Ovary (tissue), 9 donors: ENCODE results near the gene POU6F2. TPM values are rescaled to one million over a fixed set of nuclear protein-coding genes. Genes with fewer than 3 reads are reported as not detected.

ENCODE experiments used
- DNase-seq, 5 donors: peaks; one replicate each; pipeline ENCODE4 v3.0.0-alpha.2; 2019 to 2020
- H3K27ac ChIP-seq, 2 donors: fragments of 200-600 bp; one replicate each; pipeline versions ENCODE4 v1.5.1 to v1.8.0; 2019 to 2022
- H3K27me3 ChIP-seq: fragments of 200-600 bp; one replicate; pipeline ENCODE4 v1.8.0; 2022
- H3K36me3 ChIP-seq: fragments of 200-600 bp; sonication (generic); one replicate; pipeline ENCODE4 v1.5.1; 2019
- H3K4me1 ChIP-seq: one replicate; pipeline ENCODE4 v1.8.1; 2013; ENCODE audit warnings: mild to moderate bottlenecking, moderate library complexity; ENCODE audit not compliant: insufficient read depth
- H3K4me3 ChIP-seq: fragments of 200-600 bp; sonication (generic); one replicate; pipeline ENCODE4 v1.5.1; 2017
- H3K9me3 ChIP-seq, 2 donors: fragments of 200-600 bp in 1 of 2; sonication (generic) in 1 of 2; one replicate each; pipeline versions ENCODE4 v1.5.1 to v1.8.1; 2013 to 2019; ENCODE audit warnings: mild to moderate bottlenecking in 1 of 2, moderate library complexity in 1 of 2
- CTCF ChIP-seq, 3 donors: fragments of 450-650 bp in 2 of 3; fragments of 200-600 bp in 1 of 3; IDR thresholded peaks; one replicate each; pipeline versions ENCODE4 v1.5.1 to v1.8.0; 2016 to 2022; ENCODE audit warnings: antibody characterized with exemption in 3 of 3, mild to moderate bottlenecking in 1 of 3
- EP300 ChIP-seq: sonication (generic); formaldehyde crosslinking; IDR thresholded peaks from one replicate; pipeline ENCODE4 v1.6.1; 2017; ENCODE audit warnings: antibody characterized with exemption
- POLR2A ChIP-seq: fragments of 450-650 bp; IDR thresholded peaks from one replicate; pipeline ENCODE4 v1.6.1; 2017; ENCODE audit warnings: antibody characterized with exemption, mild to moderate bottlenecking, moderate library complexity
- WGBS, 3 donors: extraction: QIAGEN DNeasy Blood & Tissue Kit in 1 of 3; methylation state at CpG; one replicate each; pipeline versions ENCODE4 v1.1.5 to v1.1.7; 2013 to 2017; 5-methylcytosine and 5-hydroxymethylcytosine counted together
- intact Hi-C, 4 donors: fragments of 100-400 bp; cut with DNase I; formaldehyde crosslinking; loops; one replicate each; pipeline versions ENCODE4 v1.11.0 to v1.15.1; 2022 to 2023
- polyA plus RNA-seq, 2 donors: library from polyadenylated mRNA; stranded (reverse); fragments of 200-250 nt in 1 of 2; fragments of 350-450 nt in 1 of 2; fragmentation: Illumina TruSeq in 1 of 2; extraction: RNeasy Lipid Tissue Mini Kit (QIAGEN cat#74804) in 1 of 2; gene quantifications; one replicate each; pipeline ENCODE4 v1.2.3, GENCODE V29; 2013 to 2014
- total RNA-seq, 7 donors: library from RNA; depleted of rRNA in 2 of 7; stranded (reverse); fragments of >200 nt in 2 of 7; fragmentation: NEBNext Ultra II Directional in 3 of 7; extraction: Animal tissue kit (Norgen Biotek cat#: 25700) in 3 of 7; gene quantifications; one replicate each; pipeline versions ENCODE4 v1.1.0 to v1.2.4, GENCODE V29; 2016 to 2023
- donor health status: DM: no; HTN: no; CAD: no; lungs with moderate emphysema.
- donor health status: DM: no; HTN: no; CAD: no.
- donor health status: Bipolar disorder and iron deficiency.
- donor health status: DM: yes; HTN: yes; CAD: no.
- donor health status: DM: no; HTN: no; CAD: no.
- donor health status: DM: yes; HTN: yes; CAD: no.

The POU6F2 gene
- total and polyA plus RNA-seq, 9 donors, result 0.17 to 2.0 (median 0.61) TPM

- no peak for TF ChIP-seq EP300
- H3K4me3 ChIP-seq, result no peak overlapping the region
- DNase-seq, result peak in 3 of 5 donors; percentile 17 to 40 (median 23)
- WGBS, 3 donors, result 4 to 13% (median 8%) methylated on average over 9 of the region's 9 CpGs
- no peaks in the 10 kb centered on the region for H3K4me1 ChIP-seq
- H3K9me3 ChIP-seq, result no peaks in the 10 kb centered on the region
- H3K27me3 ChIP-seq, result no peaks in the 10 kb centered on the region
- no peaks in the 10 kb centered on the region for H3K36me3 ChIP-seq
- H3K27ac ChIP-seq, result no peak overlapping the region
- intact Hi-C loops, result no loop called here
These were observed 293.7 kb downstream of the POU6F2 start for GRCh38 chr7:39271402-39271801.

GRCh38 chr7:39272111-39272510 is 294.4 kb downstream of the POU6F2 start:
- Histone ChIP-seq H3K4me1 (no peaks in the 10 kb centered on the region), H3K27ac (no peak overlapping the region), H3K9me3 (no peaks in the 10 kb centered on the region), H3K36me3 (no peaks in the 10 kb centered on the region), H3K27me3 (no peaks in the 10 kb centered on the region), H3K4me3 (no peak overlapping the region)
- TF ChIP-seq POLR2A (no peak), EP300 (no peak), CTCF (IDR thresholded peaks at IDR 0.05) (no peak)
- DNase-seq, result no peak
- intact Hi-C loops, result no loop called here
- WGBS, 3 donors, result 6 to 21% (median 7%) methylated on average over 1 of the region's 1 CpG

- Histone ChIP-seq H3K36me3 (no peaks in the 10 kb centered on the region), H3K4me1 (no peaks in the 10 kb centered on the region), H3K27me3 (no peaks in the 10 kb centered on the region), H3K4me3 (no peak overlapping the region), H3K27ac (no peak overlapping the region), H3K9me3 (no peaks in the 10 kb centered on the region)
- no peak for TF ChIP-seq EP300
- no peak for TF ChIP-seq CTCF (IDR thresholded peaks at IDR 0.05)
- TF ChIP-seq POLR2A, result no peak
- intact Hi-C loops, result no loop called here
- DNase-seq, result no peak
These were observed 295.0 kb downstream of the POU6F2 start for GRCh38 chr7:39272691-39273090.

DNA sequence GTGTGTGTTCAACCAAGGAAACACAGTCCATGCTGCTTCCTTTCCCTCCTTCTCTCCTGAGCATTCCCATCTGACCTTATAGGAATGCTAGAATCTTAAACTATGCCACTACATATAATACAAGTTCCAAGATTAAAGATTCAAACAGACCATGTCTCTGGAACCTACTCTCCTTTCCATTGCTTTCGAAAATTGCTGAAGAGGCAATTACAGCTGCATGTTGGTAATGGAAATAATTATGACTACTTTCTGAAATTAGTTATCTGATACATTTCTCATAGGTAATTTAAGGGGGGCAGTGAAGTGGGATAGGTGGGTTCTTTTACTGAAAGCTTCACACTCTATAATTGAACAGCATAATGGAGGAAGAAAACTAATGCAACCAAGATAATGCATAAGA is 302.6 kb downstream of the POU6F2 start:
- no peak for TF ChIP-seq EP300
- no peak for TF ChIP-seq CTCF (IDR thresholded peaks at IDR 0.05)
- TF ChIP-seq POLR2A, result no peak
- no peak overlapping the region for H3K4me3 ChIP-seq
- no peaks in the 10 kb centered on the region for H3K4me1 ChIP-seq
- 0 to 1% (median 0%) methylated on average over 1 of the region's 1 CpG for WGBS, 3 donors
- H3K9me3 ChIP-seq, result no peaks in the 10 kb centered on the region
- no peaks in the 10 kb centered on the region for H3K36me3 ChIP-seq
- H3K27ac ChIP-seq, result no peak overlapping the region
- intact Hi-C loops, result no loop called here
- H3K27me3 ChIP-seq, result no peaks in the 10 kb centered on the region
- no peak for DNase-seq

GRCh38 chr7:39285256-39285655 is 307.5 kb downstream of the POU6F2 start:
- Histone ChIP-seq H3K36me3 (no peaks in the 10 kb centered on the region), H3K27ac (no peak overlapping the region), H3K4me3 (no peak overlapping the region), H3K4me1 (no peaks in the 10 kb centered on the region), H3K9me3 (no peaks in the 10 kb centered on the region), H3K27me3 (no peaks in the 10 kb centered on the region)
- no peak for TF ChIP-seq CTCF (IDR thresholded peaks at IDR 0.05)
- no peak for TF ChIP-seq POLR2A
- TF ChIP-seq EP300, result no peak
- no peak for DNase-seq
- 42 to 74% (median 74%) methylated on average over 2 of the region's 2 CpGs for WGBS, 3 donors
- intact Hi-C loops, result no loop called here
